GM12873 (cell line): ENCODE data around the gene HPCAL4.

Experiments used
- CTCF ChIP-seq: IDR thresholded peaks from 2 replicates; pipeline ENCODE4 v1.5.1; 2012; ENCODE audit warnings: low read depth, mild to moderate bottlenecking, moderate library complexity, low read length, control low read depth; ENCODE audit not compliant: insufficient read depth; ENCODE audit errors: missing control alignments

The HPCAL4 gene

GRCh38 chr1:39691383-39692151 is at the start of gene HPCAL4:
HPCAL4 (minus strand) TSS chr1:39691433; CDS start chr1:39684603, 6,830 bp downstream.
- no peak for TF ChIP-seq CTCF

- no peak for TF ChIP-seq CTCF
Measured at GRCh38 chr1:39738622-39739366, 47.6 kb upstream of the HPCAL4 start, which contains the start of gene PPIE. PPIE (plus strand) TSS chr1:39738882; CDS start chr1:39738901, 19 bp downstream.

- TF ChIP-seq CTCF = no peak
Measured at GRCh38 chr1:39737546-39738169, 46.4 kb upstream of the HPCAL4 start.

GRCh38 chr1:39735731-39736130 is 44.5 kb upstream of the HPCAL4 start:
- no peak for TF ChIP-seq CTCF

- no peak for TF ChIP-seq CTCF
Measured at GRCh38 chr1:39733161-39733560, 41.9 kb upstream of the HPCAL4 start.

GRCh38 chr1:39732730-39733129 is 41.5 kb upstream of the HPCAL4 start:
- TF ChIP-seq CTCF = no peak

- TF ChIP-seq CTCF = no peak
Measured at GRCh38 chr1:39729842-39730241, 38.6 kb upstream of the HPCAL4 start.
